PC-9 (cell line): Measurements from ENCODE around the gene ADD3. TPM values are rescaled to one million over a fixed set of nuclear protein-coding genes. Genes with fewer than 3 reads are reported as not detected.

ENCODE experiments used
- BruUV-seq: library from RNA; stranded (reverse); fragments of 400-500 nt; replicated peaks from 2 replicates; lab custom pipeline; 2021; lab: Mats Ljungman, UMichigan
- CTCF ChIA-PET: fragments of 300-600 bp; sonication (Branson Sonifier 250); formaldehyde crosslinking; loops from one replicate; lab custom pipeline; 2022; ENCODE audit warnings: antibody characterized with exemption; lab: Charles Lee
- POLR2A ChIA-PET: fragments of 300-600 bp; sonication (Branson Sonifier 250); formaldehyde crosslinking; loops from one replicate; lab custom pipeline; 2022; ENCODE audit warnings: antibody characterized with exemption; ENCODE audit not compliant: unreplicated experiment; lab: Charles Lee
- DNase-seq, 2 experiments: peaks; one replicate each; pipeline versions ENCODE4 v3.0.0 to v3.0.0-alpha.2; 2015 to 2022; ENCODE audit warnings: mixed read lengths in 1 of 2
- H2AFZ ChIP-seq: fragments of 200-600 bp; sonication (generic); 2 replicates; pipeline ENCODE4 v1.8.1; 2017; ENCODE audit warnings: antibody characterized with exemption
- H3F3A ChIP-seq: fragments of 200-600 bp; sonication (generic); 2 replicates; pipeline ENCODE4 v1.8.1; 2017; ENCODE audit warnings: antibody characterized with exemption, mild to moderate bottlenecking, low read depth; ENCODE audit not compliant: insufficient read depth
- H3K27ac ChIP-seq: fragments of 200-600 bp; sonication (generic); 2 replicates; pipeline ENCODE4 v1.6.1; 2016; ENCODE audit warnings: mixed run types
- H3K27me3 ChIP-seq: fragments of 200-600 bp; sonication (generic); 2 replicates; pipeline ENCODE4 v1.6.1; 2016; ENCODE audit warnings: low read depth, mixed run types; ENCODE audit not compliant: insufficient read depth
- H3K36me3 ChIP-seq: fragments of 200-600 bp; sonication (generic); 2 replicates; pipeline ENCODE4 v1.6.1; 2016; ENCODE audit warnings: low read depth, mixed run types
- H3K4me1 ChIP-seq: fragments of 200-600 bp; sonication (generic); replicated peaks from 2 replicates; pipeline ENCODE4 v1.6.1; 2016; ENCODE audit warnings: mixed run types; ENCODE audit not compliant: insufficient read depth
- H3K4me2 ChIP-seq: fragments of 200-600 bp; sonication (generic); 2 replicates; pipeline ENCODE4 v1.6.1; 2017; ENCODE audit warnings: mixed run types
- H3K4me3 ChIP-seq: fragments of 200-600 bp; sonication (generic); 2 replicates; pipeline ENCODE4 v1.6.1; 2016; ENCODE audit warnings: mixed run types
- H3K79me2 ChIP-seq: fragments of 200-600 bp; sonication (generic); 2 replicates; pipeline ENCODE4 v1.6.1; 2017; ENCODE audit warnings: low read depth, mixed run types
- H3K9me2 ChIP-seq: fragments of 200-600 bp; sonication (generic); 2 replicates; pipeline ENCODE4 v1.8.1; 2017; ENCODE audit warnings: mild to moderate bottlenecking; ENCODE audit not compliant: insufficient read depth
- H3K9me3 ChIP-seq: fragments of 200-600 bp; sonication (generic); 2 replicates; pipeline ENCODE4 v1.8.1; 2016; ENCODE audit warnings: low read depth; ENCODE audit not compliant: insufficient read depth
- H4K20me1 ChIP-seq: fragments of 200-600 bp; sonication (generic); 2 replicates; pipeline ENCODE4 v1.8.1; 2017; ENCODE audit not compliant: insufficient read depth
- CTCF ChIP-seq: fragments of 200-600 bp; sonication (generic); conservative IDR thresholded peaks from 2 replicates; pipeline ENCODE4 v1.6.1; 2017; ENCODE audit warnings: mixed run types, antibody characterized with exemption, mild to moderate bottlenecking, moderate library complexity
- EZH2 ChIP-seq: fragments of 200-600 bp; sonication (generic); IDR thresholded peaks from 2 replicates; pipeline ENCODE4 v1.8.0; 2017; ENCODE audit warnings: antibody characterized with exemption, low read depth
- intact Hi-C: fragments of 100-400 bp; cut with micrococcal nuclease; formaldehyde crosslinking; loops from one replicate; pipeline ENCODE4 v1.10.0; 2022; ENCODE audit not compliant: unreplicated experiment
- total RNA-seq: library from RNA; stranded (reverse); gene quantifications from 2 replicates; pipeline ENCODE4 v1.2.3, GENCODE V29; 2021

The ADD3 gene
- total RNA-seq, 1 experiment from 2014 or later: 77.7 TPM

- no TSS peak for BruUV-seq
- CTCF ChIA-PET: interaction anchor here (0.6 to 1.4 kb wide), 5 partner anchors 73 to 253 kb away, joined by 3 to 9 read pairs (median 3); no protein-coding TSS in a partner anchor
These were observed 129.4 kb downstream of the ADD3 start for GRCh38 chr10:110137142-110137545.

GRCh38 chr10:110138197-110138812 is 130.5 kb downstream of the ADD3 start:
- Histone ChIP-seq H3K27me3 (no peaks in the 10 kb centered on the region), H3K9me3 (no peaks in the 10 kb centered on the region), H2AFZ (no peak overlapping the region), H3K4me1 (0 out of 2 replicates have a peak, but pooled peaks cover 4% of the 10 kb centered on the region), H3K4me2 (no peak overlapping the region), H3K27ac (no peak overlapping the region), H3K4me3 (no peak overlapping the region), H4K20me1 (no peaks in the 10 kb centered on the region), H3K79me2 (no peaks in the 10 kb centered on the region), H3K36me3 (no peaks in the 10 kb centered on the region), H3K9me2 (no peaks in the 10 kb centered on the region), H3F3A (peaks cover 4% of the 10 kb centered on the region; the same call in 1 of the 2 replicates)
- no TSS peak for BruUV-seq
- ChIA-PET CTCF (interaction anchor here (0.5 to 1.4 kb wide), 5 partner anchors 86 to 254 kb away, joined by 3 to 9 read pairs (median 3); no protein-coding TSS in a partner anchor), POLR2A (no interaction called here)
- intact Hi-C loops: loop anchor here (1.0 to 10.0 kb wide), 4 partner anchors 87 to 446 kb away; partner anchors contain the start of gene ADD3
- peak in 1 of 2 experiments; percentile 41 for DNase-seq
- TF ChIP-seq EZH2: no peak
- peak; percentile 66 for TF ChIP-seq CTCF

More at GRCh38 chr10:110137142-110137545, 129.4 kb downstream of the ADD3 start:
- H3K36me3 ChIP-seq: no peaks in the 10 kb centered on the region
- no peak overlapping the region for H3K4me3 ChIP-seq
- H3K27ac ChIP-seq: no peak overlapping the region
- H4K20me1 ChIP-seq: no peaks in the 10 kb centered on the region
- H3K4me1 ChIP-seq: 0 out of 2 replicates have a peak, but pooled peaks cover 4% of the 10 kb centered on the region
- peaks cover 4% of the 10 kb centered on the region; the same call in 1 of the 2 replicates for H3F3A ChIP-seq
- no peaks in the 10 kb centered on the region for H3K9me2 ChIP-seq
- TF ChIP-seq EZH2 (no peak), CTCF (peak; percentile 81)
- H3K4me2 ChIP-seq: peak overlapping the region; percentile 35; the same call in 1 of the 2 replicates
- DNase-seq: peak in 1 of 2 experiments; percentile 57
- no peaks in the 10 kb centered on the region for H3K27me3 ChIP-seq
- POLR2A ChIA-PET: interaction anchor here (0.6 kb wide), 1 partner anchor 102 kb away, joined by 4 read pairs; no protein-coding TSS in a partner anchor
- intact Hi-C loops: loop anchor here (1.0 to 10.0 kb wide), 4 partner anchors 70 to 448 kb away; partner anchors contain the start of genes ADD3 and MXI1
- H2AFZ ChIP-seq: no peak overlapping the region
- H3K79me2 ChIP-seq: no peaks in the 10 kb centered on the region
- no peaks in the 10 kb centered on the region for H3K9me3 ChIP-seq

DNA sequence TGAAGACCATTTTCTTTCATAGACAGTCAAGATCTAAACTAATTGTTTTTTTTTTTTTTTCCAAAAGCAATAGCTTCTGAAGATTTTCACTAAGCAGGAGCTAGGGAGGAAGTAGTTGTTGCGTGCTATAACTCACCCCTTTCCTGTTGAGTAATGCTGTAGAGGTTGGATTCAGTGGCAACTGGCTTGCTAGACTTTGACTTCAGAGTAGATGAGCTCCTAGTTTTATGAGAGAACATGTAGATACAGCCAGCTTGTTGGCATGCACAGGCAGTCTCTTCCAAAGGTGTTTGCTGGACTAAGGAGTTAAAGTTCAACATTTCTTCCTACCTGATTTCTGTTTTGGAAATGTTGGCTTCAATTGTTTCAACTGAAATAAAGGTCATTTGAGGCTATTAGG is 133.4 kb downstream of the ADD3 start:
- intact Hi-C loops: no loop called here
- H3K27me3 ChIP-seq: no peaks in the 10 kb centered on the region
- no peak overlapping the region for H3K4me3 ChIP-seq
- H3K4me1 ChIP-seq: 0 out of 2 replicates have a peak, but pooled peaks cover 4% of the 10 kb centered on the region
- no peaks in the 10 kb centered on the region for H3K9me2 ChIP-seq
- peaks cover 4% of the 10 kb centered on the region; the same call in 1 of the 2 replicates for H3F3A ChIP-seq
- no peaks in the 10 kb centered on the region for H3K36me3 ChIP-seq
- H2AFZ ChIP-seq: no peak overlapping the region
- no TSS peak for BruUV-seq
- H3K9me3 ChIP-seq: no peaks in the 10 kb centered on the region
- DNase-seq: no peak
- no peak overlapping the region for H3K27ac ChIP-seq
- ChIA-PET CTCF (interaction anchor here (0.6 to 1.1 kb wide), 2 partner anchors 164 to 257 kb away, joined by 4 to 8 read pairs; no protein-coding TSS in a partner anchor), POLR2A (interaction anchor here (1.0 kb wide), 1 partner anchor 80 kb away, joined by 22 read pairs; no protein-coding TSS in a partner anchor)
- no peak for TF ChIP-seq EZH2
- no peak for TF ChIP-seq CTCF
- H4K20me1 ChIP-seq: no peaks in the 10 kb centered on the region
- no peaks in the 10 kb centered on the region for H3K79me2 ChIP-seq
- H3K4me2 ChIP-seq: no peak overlapping the region
